Activated naive CD8-positive, alpha-beta T cell treated with anti-CD3 and anti-CD28 coated beads for 36 hours (primary cell): ENCODE measurements around the gene TPCN2. TPM values are rescaled to one million over a fixed set of nuclear protein-coding genes. Genes with fewer than 3 reads are reported as not detected.

Experiments
- DNase-seq: peaks from one replicate; pipeline ENCODE4 v3.0.0; 2021
- H3K27ac Mint-ChIP-seq: one replicate; pipeline ENCODE4 v1.8.0; 2022; ENCODE audit warnings: mild to moderate bottlenecking, moderate library complexity, mixed read lengths
- H3K27me3 Mint-ChIP-seq: one replicate; pipeline ENCODE4 v1.8.0; 2022; ENCODE audit warnings: mild to moderate bottlenecking, mixed read lengths
- H3K36me3 Mint-ChIP-seq: one replicate; pipeline ENCODE4 v1.8.0; 2021; ENCODE audit warnings: mild to moderate bottlenecking, mixed read lengths
- H3K4me1 Mint-ChIP-seq: one replicate; pipeline ENCODE4 v1.8.0; 2021; ENCODE audit warnings: mixed read lengths
- H3K4me3 Mint-ChIP-seq: one replicate; pipeline ENCODE4 v1.8.0; 2022; ENCODE audit warnings: mild to moderate bottlenecking, moderate library complexity, mixed read lengths
- H3K9me3 Mint-ChIP-seq: one replicate; pipeline ENCODE4 v1.8.0; 2022; ENCODE audit warnings: mixed read lengths
- total RNA-seq, 2 experiments: library from RNA; stranded (reverse); gene quantifications; one replicate each; pipeline ENCODE4 v1.2.3, GENCODE V29; 2021

The TPCN2 gene
- total RNA-seq, 2 experiments from 2014 or later = 10.9 to 11.3 TPM

DNA sequence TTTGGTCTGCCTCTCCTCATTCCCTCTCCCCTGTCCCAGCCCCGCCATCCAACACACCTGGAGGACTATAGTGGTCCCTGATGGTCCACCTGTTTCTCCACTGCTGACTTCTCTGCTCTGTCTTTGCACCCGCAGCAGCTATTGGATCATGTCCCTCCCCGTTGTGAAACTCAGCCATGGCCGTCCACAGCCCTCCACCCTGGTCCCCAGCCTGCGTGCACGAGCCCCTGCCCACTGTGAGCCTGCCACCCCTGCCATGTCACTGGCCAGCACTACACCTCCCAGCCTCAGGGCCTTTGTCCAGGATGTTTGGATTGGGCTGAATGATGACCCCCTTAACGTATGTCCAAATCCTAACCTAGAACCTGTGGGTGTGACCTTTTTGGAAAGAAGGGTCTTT lies 59.3 kb downstream of the TPCN2 start:
- Mint-ChIP-seq H3K4me3 (no peak overlapping the region), H3K27me3 (no peaks in the 10 kb centered on the region), H3K4me1 (no peaks in the 10 kb centered on the region), H3K27ac (no peak overlapping the region), H3K36me3 (no peaks in the 10 kb centered on the region), H3K9me3 (peaks cover 2% of the 10 kb centered on the region)
- no peak for DNase-seq

DNA sequence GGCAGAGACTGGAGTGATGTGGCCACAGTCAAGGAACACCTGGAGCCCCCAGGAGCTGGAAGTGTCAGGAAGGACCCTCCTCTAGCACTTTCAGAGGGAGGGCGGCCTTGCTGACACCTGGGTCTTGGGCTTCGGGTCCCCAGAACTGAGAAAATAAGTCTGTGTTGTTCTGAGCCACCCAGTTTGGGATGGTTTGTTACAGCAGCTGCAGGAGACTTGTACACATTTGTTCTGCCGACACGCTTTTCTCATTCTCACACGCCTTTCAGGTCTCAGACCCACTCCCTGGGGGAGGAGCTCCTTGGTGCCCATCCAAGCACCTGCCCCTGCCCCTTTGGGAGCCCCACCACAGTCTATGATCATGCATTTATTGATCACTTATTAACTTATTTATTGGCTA lies 59.8 kb downstream of the TPCN2 start:
- no peaks in the 10 kb centered on the region for H3K4me1 Mint-ChIP-seq
- no peaks in the 10 kb centered on the region for H3K27me3 Mint-ChIP-seq
- H3K36me3 Mint-ChIP-seq = no peaks in the 10 kb centered on the region
- H3K27ac Mint-ChIP-seq = no peak overlapping the region
- no peak overlapping the region for H3K4me3 Mint-ChIP-seq
- H3K9me3 Mint-ChIP-seq = peaks cover 2% of the 10 kb centered on the region
- DNase-seq = no peak

DNA sequence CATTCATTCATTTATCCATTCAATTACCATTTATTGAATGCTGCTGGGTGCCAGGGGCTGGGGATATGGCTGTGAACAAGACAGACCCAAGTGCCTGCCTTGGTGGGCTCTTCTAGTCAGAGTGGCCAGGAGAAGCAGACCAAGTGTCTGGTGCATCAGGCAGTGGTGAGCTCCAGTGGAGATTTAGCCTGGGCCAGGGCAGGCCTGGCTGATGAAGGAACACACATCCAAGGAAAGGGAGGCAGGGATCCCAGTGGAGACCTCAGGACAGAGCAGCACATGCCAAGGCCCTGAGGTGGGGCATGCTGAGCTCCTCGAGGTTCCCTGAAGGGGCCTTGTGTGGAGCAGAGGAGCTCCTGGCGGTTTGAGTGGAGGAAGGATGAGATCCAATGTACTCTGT lies 60.4 kb downstream of the TPCN2 start:
- no peaks in the 10 kb centered on the region for H3K27me3 Mint-ChIP-seq
- peaks cover 2% of the 10 kb centered on the region for H3K9me3 Mint-ChIP-seq
- DNase-seq = no peak
- H3K36me3 Mint-ChIP-seq = no peaks in the 10 kb centered on the region
- H3K4me1 Mint-ChIP-seq = no peaks in the 10 kb centered on the region
- no peak overlapping the region for H3K27ac Mint-ChIP-seq
- H3K4me3 Mint-ChIP-seq = no peak overlapping the region

DNA sequence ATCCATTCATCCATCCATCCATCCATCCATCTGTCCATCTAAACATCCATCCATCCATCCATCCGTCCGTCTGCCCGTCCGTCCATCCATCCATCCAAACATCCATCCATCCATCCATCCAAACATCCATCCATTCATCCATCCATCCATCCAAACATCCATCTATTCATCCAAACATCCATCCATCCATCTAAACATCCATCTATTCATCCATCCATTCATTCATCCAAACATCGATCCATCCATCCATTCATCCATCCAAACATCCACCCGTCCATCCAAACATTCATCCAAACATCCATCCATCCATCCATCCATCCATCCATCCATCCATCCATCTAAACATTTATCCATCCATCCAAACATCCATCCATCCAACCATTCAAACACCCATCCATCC lies 61.7 kb downstream of the TPCN2 start:
- Mint-ChIP-seq H3K9me3 (peaks cover 2% of the 10 kb centered on the region), H3K4me3 (no peak overlapping the region), H3K27ac (no peak overlapping the region), H3K36me3 (no peaks in the 10 kb centered on the region), H3K4me1 (no peaks in the 10 kb centered on the region), H3K27me3 (no peaks in the 10 kb centered on the region)
- no peak for DNase-seq

DNA sequence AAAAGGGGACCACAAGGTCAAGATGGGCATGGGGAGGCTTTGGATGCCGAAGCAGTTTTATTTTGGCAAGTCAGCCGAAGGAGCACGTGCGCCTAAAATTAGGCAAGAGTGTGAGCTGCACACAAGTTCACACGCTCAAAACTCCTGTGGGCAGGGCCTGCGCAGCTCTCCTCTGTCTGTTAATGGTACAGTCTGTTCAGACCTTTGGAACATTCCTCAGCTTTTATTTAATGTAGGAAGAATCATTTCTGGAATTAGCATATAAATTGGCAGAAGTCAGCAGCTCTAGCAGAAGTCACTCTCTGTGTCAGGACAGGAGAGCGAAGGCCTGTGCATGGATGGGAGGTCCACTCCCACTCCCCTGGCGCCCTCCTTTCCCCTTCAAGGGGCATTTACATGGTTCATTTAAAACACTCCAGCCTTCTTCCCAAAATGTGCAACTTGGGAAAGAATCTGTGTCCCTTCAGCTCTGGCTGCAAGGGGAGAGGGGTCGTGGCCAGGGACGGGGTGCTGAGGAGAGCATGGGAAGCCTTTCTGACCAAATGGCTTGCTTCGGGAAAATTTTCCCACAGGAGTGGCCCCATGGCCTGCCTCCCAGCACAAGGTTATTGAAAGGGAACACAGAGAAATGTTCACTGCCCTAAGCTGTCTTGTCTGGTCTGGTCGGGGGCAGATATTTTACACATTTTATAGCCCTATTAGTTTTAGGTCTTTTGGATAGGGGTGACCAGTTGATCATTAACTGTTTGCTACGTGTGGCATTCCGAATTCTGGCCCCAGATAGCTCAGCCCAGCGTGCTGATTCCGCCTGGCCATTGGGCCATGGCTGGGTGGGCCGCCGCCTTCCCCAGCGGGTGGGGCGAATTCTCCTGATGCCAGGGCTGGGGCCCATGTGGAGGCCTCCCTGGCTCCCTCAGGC lies 63.2 kb downstream of the TPCN2 start:
- H3K4me1 Mint-ChIP-seq = no peaks in the 10 kb centered on the region
- H3K27me3 Mint-ChIP-seq = no peaks in the 10 kb centered on the region
- no peaks in the 10 kb centered on the region for H3K36me3 Mint-ChIP-seq
- no peak overlapping the region for H3K4me3 Mint-ChIP-seq
- H3K27ac Mint-ChIP-seq = no peak overlapping the region
- peaks cover 2% of the 10 kb centered on the region for H3K9me3 Mint-ChIP-seq
- DNase-seq = no peak

DNA sequence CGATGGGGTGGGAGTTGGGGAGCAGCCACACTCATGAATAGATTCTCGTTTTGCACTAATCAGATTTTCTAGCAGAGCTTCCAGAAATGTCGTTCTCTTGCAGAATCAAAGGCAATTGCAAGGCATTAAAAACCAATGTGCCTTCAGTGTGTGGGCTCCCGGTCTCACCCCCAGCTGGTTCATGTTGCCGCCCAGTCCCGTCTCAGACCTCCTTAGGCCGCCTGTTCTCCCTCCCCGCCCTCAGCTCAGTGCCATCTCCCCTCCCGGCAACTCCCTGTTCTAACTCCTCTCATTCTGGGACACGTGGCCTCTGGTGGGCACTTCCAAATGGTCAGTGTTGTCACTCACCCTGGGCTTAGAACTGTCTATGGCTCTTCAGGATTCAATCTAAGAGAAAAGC lies 64.5 kb downstream of the TPCN2 start:
- H3K36me3 Mint-ChIP-seq = no peaks in the 10 kb centered on the region
- no peak overlapping the region for H3K27ac Mint-ChIP-seq
- no peaks in the 10 kb centered on the region for H3K4me1 Mint-ChIP-seq
- peaks cover 1% of the 10 kb centered on the region for H3K9me3 Mint-ChIP-seq
- no peaks in the 10 kb centered on the region for H3K27me3 Mint-ChIP-seq
- H3K4me3 Mint-ChIP-seq = no peak overlapping the region
- DNase-seq = no peak

DNA sequence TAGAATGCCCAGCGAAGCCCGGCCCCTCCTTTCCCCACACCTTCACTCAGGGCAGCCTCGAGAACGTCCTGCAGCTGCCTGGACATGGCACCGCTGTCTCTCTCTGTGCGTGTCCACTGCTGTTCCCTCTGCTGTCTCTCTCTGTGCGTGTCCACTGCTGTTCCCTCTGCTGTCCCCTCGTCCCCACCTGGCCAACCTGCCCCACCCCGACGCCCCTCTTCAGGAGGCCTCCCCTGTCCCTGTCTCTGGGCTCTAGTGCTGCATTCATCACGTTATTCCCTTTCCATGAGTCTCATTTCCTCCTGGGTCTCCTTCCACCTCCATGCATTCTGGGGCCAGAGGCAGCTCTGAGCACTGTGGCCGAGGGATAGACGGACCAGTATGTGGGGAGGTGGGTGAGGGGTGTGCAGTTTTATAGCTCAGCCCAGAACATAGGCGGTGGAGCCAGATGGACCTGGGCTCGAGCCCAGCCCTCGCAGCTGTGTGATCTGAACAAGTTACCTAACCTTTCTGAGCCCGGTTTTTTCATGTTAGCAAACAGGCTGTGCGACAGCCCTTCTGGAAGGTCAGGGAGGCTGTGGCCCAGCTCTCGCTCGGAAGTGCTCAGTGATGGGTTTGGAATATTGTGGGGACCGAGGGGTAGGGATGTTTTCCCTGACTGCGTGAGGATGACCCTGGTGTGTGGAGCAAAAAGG lies 65.1 kb downstream of the TPCN2 start:
- no peak overlapping the region for H3K27ac Mint-ChIP-seq

DNA sequence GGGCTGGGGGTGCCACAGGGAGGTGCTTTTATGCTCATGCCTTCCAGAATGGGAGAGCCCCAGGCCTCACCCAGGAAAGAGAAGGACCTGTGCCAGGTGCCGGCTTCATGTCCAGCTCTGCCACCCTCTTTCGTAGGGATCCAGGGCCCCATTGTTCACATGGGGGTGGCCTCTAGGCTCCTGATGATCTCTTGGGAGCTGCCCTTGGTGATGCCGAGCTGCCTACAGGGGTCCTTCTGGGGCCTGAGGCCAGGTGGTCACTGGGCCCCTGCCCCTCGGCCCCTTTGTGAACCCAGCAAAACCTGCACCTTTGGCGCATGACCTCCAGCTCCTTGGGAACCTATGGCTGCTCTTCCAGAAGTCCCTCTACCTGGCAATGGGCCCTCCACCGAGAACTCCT lies 65.6 kb downstream of the TPCN2 start:
- DNase-seq = no peak
- Mint-ChIP-seq H3K9me3 (peaks cover under 1% of the 10 kb centered on the region), H3K4me3 (no peak overlapping the region), H3K27ac (no peak overlapping the region), H3K27me3 (no peaks in the 10 kb centered on the region), H3K36me3 (no peaks in the 10 kb centered on the region), H3K4me1 (no peaks in the 10 kb centered on the region)

More for the DNA sequence above, 65.1 kb downstream of the TPCN2 start:
- Mint-ChIP-seq H3K4me3 (no peak overlapping the region), H3K36me3 (no peaks in the 10 kb centered on the region), H3K9me3 (no peaks in the 10 kb centered on the region), H3K4me1 (no peaks in the 10 kb centered on the region), H3K27me3 (no peaks in the 10 kb centered on the region)
- no peak for DNase-seq

DNA sequence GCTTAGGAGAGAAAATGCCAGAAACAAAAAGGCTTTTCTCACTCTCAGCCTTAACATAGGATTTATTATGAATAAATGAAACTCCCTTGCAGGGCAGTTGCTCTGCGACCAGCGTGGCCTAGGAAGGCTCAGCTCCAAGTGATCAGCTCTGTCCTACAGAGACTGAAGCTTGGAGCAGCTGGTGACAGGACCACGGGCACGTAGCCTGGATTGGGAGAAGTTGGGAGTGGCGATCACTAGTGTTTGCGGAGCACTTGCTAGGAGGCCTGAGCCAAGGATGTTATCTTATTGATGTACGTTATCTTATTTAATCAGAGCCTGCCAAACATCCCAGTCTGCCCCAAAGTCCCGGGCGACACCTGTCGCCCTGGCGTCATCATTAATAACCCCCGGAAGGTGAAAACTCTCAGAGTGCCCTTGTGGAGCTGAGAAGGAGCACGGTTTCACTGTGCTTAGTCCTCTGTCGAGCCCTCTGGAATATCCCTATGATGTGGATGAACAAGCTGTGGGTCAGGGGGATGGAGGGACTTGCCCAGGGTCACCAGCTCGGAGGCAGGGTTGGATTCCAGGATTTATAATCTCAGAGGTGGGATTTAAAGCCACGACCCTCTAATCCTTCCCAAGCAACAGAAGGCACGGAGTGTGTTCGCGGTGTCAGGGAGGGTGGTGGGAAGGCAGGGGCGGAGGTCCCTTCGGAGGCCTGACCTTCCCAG lies 66.2 kb downstream of the TPCN2 start:
- DNase-seq = no peak
- no peaks in the 10 kb centered on the region for H3K36me3 Mint-ChIP-seq
- no peaks in the 10 kb centered on the region for H3K4me1 Mint-ChIP-seq
- no peak overlapping the region for H3K4me3 Mint-ChIP-seq
- peaks cover 3% of the 10 kb centered on the region for H3K9me3 Mint-ChIP-seq
- no peak overlapping the region for H3K27ac Mint-ChIP-seq
- H3K27me3 Mint-ChIP-seq = no peaks in the 10 kb centered on the region

DNA sequence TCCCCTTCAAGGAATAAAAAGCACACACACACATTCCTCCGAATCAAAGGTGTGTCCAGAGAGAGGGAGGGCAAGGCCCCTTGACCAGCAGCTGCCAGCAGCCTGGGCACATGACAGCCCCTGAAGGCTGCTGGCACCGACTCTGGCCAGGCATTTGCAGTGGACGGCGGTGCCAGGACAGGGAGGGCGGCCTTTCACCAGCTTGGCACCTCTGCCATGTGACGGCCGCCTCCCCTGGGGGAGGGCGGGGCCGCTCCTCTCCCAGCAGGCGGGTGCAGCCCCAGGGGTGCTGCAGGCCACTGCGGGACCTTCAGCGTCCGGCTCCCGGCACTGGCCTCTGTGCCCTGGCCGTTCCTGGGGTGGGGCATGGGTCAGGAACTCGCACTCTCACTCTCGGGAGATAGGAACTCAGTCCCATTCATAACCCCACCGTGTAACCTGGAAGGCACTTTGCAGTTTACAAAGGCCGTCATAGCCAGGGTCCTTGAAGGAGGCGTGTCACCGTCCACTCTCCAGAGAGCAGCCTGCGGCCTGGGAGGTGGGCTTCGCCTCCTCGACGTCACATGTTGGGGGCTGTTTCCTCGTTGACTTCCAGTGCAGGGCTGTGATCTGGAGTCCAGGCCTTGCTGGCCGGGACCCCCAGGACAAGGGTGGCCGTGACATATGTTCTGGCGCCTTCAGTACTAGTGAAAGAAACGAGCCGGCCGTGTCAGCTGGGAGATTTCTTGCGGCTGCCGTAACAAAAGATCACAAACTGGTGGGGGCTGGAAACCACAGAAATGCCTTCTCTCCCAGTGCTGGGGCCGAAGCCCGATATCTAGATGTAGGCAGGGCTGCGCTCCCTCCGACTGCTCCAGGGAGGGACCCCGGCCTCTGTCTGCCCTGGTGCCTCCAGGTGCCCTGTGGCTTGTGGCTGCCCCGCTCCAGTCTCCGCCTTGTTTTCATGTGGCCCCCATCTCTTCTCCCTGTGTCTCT lies 67.1 kb downstream of the TPCN2 start:
- no peak overlapping the region for H3K27ac Mint-ChIP-seq
- H3K27me3 Mint-ChIP-seq = no peaks in the 10 kb centered on the region
- peaks cover 2% of the 10 kb centered on the region for H3K4me1 Mint-ChIP-seq
- no peak overlapping the region for H3K4me3 Mint-ChIP-seq
- H3K36me3 Mint-ChIP-seq = no peaks in the 10 kb centered on the region
- DNase-seq = no peak
- peaks cover 3% of the 10 kb centered on the region for H3K9me3 Mint-ChIP-seq

DNA sequence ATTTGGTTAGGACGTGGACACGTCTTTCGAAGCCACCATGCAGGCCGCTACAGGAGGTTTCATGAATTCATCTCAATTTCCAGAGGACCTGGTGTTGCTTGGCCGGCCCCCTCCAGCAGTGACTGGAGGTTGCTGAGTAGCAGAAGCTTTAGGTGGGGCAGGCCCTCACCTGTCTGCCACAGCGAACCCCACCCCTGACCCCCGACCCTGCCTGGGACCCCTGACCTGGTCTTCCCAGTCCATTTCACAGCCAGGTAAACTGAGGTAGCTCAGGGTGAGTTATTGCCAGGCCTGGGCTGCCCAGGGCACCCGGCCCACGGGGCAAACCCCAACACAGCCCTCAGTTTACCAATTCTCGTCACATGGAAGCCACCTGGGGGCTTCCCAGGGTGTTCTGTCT lies 67.9 kb downstream of the TPCN2 start:
- H3K4me1 Mint-ChIP-seq = peaks cover 9% of the 10 kb centered on the region
- H3K4me3 Mint-ChIP-seq = no peak overlapping the region
- no peak for DNase-seq
- H3K27me3 Mint-ChIP-seq = no peaks in the 10 kb centered on the region
- H3K9me3 Mint-ChIP-seq = peaks cover 3% of the 10 kb centered on the region
- no peaks in the 10 kb centered on the region for H3K36me3 Mint-ChIP-seq
- H3K27ac Mint-ChIP-seq = no peak overlapping the region

DNA sequence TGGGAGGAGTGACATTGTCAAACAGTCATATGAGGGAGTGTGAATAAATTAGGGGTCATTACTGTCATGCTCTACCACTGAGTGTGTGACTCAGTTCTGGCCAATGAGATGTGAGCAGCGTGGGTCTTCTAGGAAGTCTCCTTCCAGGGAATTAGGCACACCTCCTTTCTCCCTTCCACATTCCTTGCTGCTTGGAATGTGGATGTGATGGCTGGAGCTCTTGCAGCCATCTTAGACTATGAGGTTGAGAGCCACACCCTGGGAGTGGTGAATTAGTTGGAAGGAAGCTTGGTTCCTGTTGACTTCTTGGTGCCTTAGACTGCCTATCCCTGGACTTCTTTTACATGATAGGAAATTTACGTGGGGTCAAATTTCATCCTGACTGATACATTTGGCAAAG lies 70.5 kb downstream of the TPCN2 start:
- H3K9me3 Mint-ChIP-seq = peaks cover 3% of the 10 kb centered on the region
- H3K4me1 Mint-ChIP-seq = peaks cover 31% of the 10 kb centered on the region
- H3K27ac Mint-ChIP-seq = no peak overlapping the region
- no peaks in the 10 kb centered on the region for H3K27me3 Mint-ChIP-seq
- no peak for DNase-seq
- H3K36me3 Mint-ChIP-seq = no peaks in the 10 kb centered on the region
- no peak overlapping the region for H3K4me3 Mint-ChIP-seq

DNA sequence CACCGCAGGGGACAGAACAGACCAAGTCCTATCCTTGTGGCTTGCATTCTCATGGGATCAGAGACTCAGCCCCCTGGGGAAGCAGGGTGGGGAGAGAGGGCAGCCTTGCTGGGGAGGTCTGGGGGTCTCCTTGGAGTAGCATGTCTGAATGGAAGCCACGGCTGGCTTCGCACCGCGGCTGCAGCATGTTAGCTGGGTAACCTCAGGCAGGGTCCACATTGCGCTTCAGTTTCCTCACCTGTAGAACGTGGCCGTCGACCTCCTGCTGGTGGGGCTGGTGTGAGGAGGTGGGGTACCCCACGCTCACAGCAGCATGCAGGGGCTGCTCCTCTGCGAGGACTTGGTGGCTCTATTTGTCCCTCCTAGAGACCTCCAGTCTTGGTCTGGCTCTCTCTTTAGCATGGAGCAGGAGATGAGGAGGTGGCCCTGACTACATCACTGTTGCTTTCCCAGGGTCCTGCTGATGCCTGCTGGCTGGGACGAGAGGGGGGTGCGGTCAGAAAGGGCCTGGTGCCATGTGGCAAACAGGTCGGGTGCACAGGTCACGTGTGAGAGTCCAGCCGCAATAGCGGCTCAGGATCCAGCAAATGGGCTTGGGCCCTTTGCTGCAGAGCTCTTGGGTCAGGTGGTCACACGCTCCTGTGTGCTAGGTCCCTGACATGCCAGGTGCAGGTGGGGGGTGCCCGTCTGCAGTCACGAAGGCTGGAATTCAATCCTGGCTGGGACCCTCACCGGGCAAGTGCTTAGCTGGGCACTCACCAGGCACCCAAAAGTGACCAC lies 71.6 kb downstream of the TPCN2 start:
- Mint-ChIP-seq H3K27me3 (no peaks in the 10 kb centered on the region), H3K27ac (no peak overlapping the region)
- DNase-seq = no peak

DNA sequence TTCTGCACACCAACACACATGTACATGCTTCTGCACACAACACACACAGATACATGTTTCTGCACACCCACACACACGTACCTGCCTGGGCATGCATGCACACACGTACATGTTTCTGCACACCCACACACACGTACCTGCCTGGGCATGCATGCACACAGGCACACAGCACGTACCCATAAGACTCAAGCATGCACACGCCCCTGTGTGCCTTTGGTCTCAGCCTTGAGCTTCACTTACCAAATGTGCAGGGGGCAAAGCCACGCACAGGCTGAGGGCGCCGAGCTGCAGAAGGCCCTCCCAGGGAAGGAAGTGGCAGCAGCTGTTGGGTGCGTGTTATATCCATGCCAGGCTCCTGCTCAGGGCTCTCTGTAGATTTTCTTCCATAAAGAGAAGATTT lies 72.3 kb downstream of the TPCN2 start:
- H3K27me3 Mint-ChIP-seq = no peaks in the 10 kb centered on the region
- peaks cover 38% of the 10 kb centered on the region for H3K4me1 Mint-ChIP-seq
- H3K9me3 Mint-ChIP-seq = peaks cover 5% of the 10 kb centered on the region
- H3K27ac Mint-ChIP-seq = no peak overlapping the region
- no peaks in the 10 kb centered on the region for H3K36me3 Mint-ChIP-seq
- no peak for DNase-seq
- H3K4me3 Mint-ChIP-seq = no peak overlapping the region

More for the DNA sequence above, 71.6 kb downstream of the TPCN2 start:
- no peaks in the 10 kb centered on the region for H3K36me3 Mint-ChIP-seq
- peaks cover 5% of the 10 kb centered on the region for H3K9me3 Mint-ChIP-seq
- H3K4me1 Mint-ChIP-seq = peaks cover 38% of the 10 kb centered on the region
- no peak overlapping the region for H3K4me3 Mint-ChIP-seq
